ENCODE results near the gene ADGRB2. TPM values are rescaled to one million over a fixed set of nuclear protein-coding genes. Genes with fewer than 3 reads are reported as not detected.

Gene ADGRB2
- total RNA-seq, 2 experiments from 2014 or later, result 0.39 to 0.71 TPM

DNA sequence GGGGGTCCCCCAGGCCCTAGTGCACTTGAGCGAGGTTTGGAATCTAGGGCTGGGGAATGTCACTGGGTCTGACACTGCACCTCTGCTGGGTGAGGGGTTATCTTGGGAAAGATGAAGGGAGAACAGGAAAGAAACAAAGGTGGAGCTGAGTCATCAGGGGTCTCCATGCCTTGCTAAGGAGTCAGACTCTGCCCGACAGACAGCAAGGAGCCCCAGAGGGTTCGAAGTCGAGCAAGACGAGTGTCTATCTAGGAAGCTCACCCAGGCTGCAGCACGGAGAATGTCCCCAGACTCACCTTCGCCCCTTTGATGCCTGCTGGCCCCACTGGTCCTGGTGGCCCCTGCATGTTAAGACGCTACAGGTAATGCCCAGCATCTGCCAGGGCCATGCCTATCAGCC lies 78.3 kb downstream of the ADGRB2 start:
- Mint-ChIP-seq H3K27ac (no peak overlapping the region), H3K4me3 (no peak overlapping the region), H3K4me1 (ENCODE audit: low read depth) (no peaks in the 10 kb centered on the region), H3K9me3 (no peaks in the 10 kb centered on the region), H3K27me3 (peaks cover 7% of the 10 kb centered on the region), H3K36me3 (ENCODE audit: low read depth) (no peaks in the 10 kb centered on the region)
- ATAC-seq (ENCODE audit: poor library complexity), result no peak
- Histone ChIP-seq H3K36me3 (ENCODE audit: insufficient read depth, low read length) (no peaks in the 10 kb centered on the region), H3K9me3 (ENCODE audit: control insufficient read depth in 1 of 2, insufficient read depth in 1 of 2, low read length in 2 of 2) (peaks cover 0 to 7% of the 10 kb centered on the region in 2 experiments), H3K4me1 (ENCODE audit: insufficient read depth, low read length) (no peaks in the 10 kb centered on the region), H3K4me3 (ENCODE audit: low read length) (no peak overlapping the region), H3K27me3 (ENCODE audit: control insufficient read depth in 1 of 2, insufficient read depth in 2 of 2, low read length in 2 of 2) (peaks cover 3 to 5% of the 10 kb centered on the region in 2 experiments), H3K27ac (ENCODE audit: low read depth in 1 of 2, low read length in 2 of 2) (no peak overlapping the region)
- no peak for DNase-seq
- intact Hi-C loops (cut with DNase I, micrococcal nuclease), result no loop called here
- TF ChIP-seq, protein P1, sequence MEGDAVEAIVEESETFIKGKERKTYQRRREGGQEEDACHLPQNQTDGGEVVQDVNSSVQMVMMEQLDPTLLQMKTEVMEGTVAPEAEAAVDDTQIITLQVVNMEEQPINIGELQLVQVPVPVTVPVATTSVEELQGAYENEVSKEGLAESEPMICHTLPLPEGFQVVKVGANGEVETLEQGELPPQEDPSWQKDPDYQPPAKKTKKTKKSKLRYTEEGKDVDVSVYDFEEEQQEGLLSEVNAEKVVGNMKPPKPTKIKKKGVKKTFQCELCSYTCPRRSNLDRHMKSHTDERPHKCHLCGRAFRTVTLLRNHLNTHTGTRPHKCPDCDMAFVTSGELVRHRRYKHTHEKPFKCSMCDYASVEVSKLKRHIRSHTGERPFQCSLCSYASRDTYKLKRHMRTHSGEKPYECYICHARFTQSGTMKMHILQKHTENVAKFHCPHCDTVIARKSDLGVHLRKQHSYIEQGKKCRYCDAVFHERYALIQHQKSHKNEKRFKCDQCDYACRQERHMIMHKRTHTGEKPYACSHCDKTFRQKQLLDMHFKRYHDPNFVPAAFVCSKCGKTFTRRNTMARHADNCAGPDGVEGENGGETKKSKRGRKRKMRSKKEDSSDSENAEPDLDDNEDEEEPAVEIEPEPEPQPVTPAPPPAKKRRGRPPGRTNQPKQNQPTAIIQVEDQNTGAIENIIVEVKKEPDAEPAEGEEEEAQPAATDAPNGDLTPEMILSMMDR (IDR thresholded peaks at IDR 0.05), result no peak
- ChIA-PET CTCF (no interaction called here), POLR2A (no interaction called here)

DNA sequence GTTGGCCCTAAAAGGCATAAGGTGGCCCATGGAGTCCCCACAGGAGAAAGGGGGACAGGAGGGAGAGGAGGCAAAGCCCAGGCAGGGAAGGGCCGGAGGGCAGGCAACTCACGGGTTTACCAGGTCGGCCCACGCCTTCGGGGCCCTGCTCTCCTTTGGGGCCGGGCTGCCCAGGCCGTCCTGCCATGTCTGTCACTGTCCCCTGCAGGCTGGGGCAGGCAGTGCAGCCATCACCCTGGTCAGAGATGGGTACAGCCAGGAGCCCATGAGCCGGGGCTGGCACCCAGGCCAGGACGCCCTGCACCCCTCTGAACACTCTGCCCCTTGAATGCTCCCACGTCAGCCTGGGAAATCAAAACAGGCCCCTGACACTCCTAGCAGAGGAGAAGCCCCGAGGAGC lies 80.1 kb downstream of the ADGRB2 start:
- TF ChIP-seq, protein P1 (IDR thresholded peaks at IDR 0.05), result no peak
- Mint-ChIP-seq H3K27me3 (peaks cover 7% of the 10 kb centered on the region), H3K9me3 (no peaks in the 10 kb centered on the region), H3K36me3 (ENCODE audit: low read depth) (no peaks in the 10 kb centered on the region), H3K27ac (no peak overlapping the region), H3K4me1 (ENCODE audit: low read depth) (no peaks in the 10 kb centered on the region), H3K4me3 (no peak overlapping the region)
- Histone ChIP-seq H3K27me3 (ENCODE audit: control insufficient read depth in 1 of 2, insufficient read depth in 2 of 2, low read length in 2 of 2) (peaks cover 3 to 5% of the 10 kb centered on the region in 2 experiments), H3K9me3 (ENCODE audit: control insufficient read depth in 1 of 2, insufficient read depth in 1 of 2, low read length in 2 of 2) (peaks cover 0 to 7% of the 10 kb centered on the region in 2 experiments), H3K36me3 (ENCODE audit: insufficient read depth, low read length) (no peaks in the 10 kb centered on the region), H3K4me3 (ENCODE audit: low read length) (no peak overlapping the region), H3K27ac (ENCODE audit: low read depth in 1 of 2, low read length in 2 of 2) (no peak overlapping the region), H3K4me1 (ENCODE audit: insufficient read depth, low read length) (no peaks in the 10 kb centered on the region)
- intact Hi-C loops (cut with DNase I, micrococcal nuclease), result no loop called here
- DNase-seq (no peak), ATAC-seq (ENCODE audit: poor library complexity) (no peak)
- ChIA-PET CTCF (no interaction called here), POLR2A (no interaction called here)

DNA sequence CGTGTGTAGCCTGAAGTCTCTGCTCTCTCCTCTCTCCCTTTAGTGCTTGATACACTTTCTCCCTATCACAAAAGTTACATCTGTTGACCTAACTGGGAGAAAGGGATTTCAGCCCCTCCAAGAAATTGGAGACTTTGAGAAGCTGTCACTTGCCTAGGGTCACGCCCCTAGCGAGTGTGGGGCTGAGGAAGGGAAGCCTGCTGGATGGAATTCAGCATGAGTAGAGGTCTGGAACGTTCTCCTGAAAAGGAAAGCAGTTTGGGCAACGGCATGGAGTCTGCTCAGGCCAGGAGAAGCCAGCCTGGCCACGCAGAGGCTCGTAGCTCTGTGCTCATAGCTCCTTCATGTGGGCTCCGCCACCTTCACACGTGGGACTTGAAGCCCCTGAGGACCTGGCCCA lies 82.7 kb downstream of the ADGRB2 start:
- Mint-ChIP-seq H3K4me1 (ENCODE audit: low read depth) (no peaks in the 10 kb centered on the region), H3K4me3 (no peak overlapping the region), H3K36me3 (ENCODE audit: low read depth) (no peaks in the 10 kb centered on the region), H3K9me3 (no peaks in the 10 kb centered on the region), H3K27me3 (peaks cover 12% of the 10 kb centered on the region), H3K27ac (no peak overlapping the region)
- ATAC-seq (ENCODE audit: poor library complexity) (no peak), DNase-seq (no peak)
- TF ChIP-seq, protein P1 (IDR thresholded peaks at IDR 0.05), result no peak
- ChIA-PET POLR2A (no interaction called here), CTCF (no interaction called here)
- peaks cover 3 to 4% of the 10 kb centered on the region in 2 experiments for H3K27me3 ChIP-seq (ENCODE audit: control insufficient read depth in 1 of 2, insufficient read depth in 2 of 2, low read length in 2 of 2)
- intact Hi-C loops (cut with DNase I, micrococcal nuclease), result no loop called here
- H3K4me3 ChIP-seq (ENCODE audit: low read length), result no peak overlapping the region
- no peaks in the 10 kb centered on the region for H3K36me3 ChIP-seq (ENCODE audit: insufficient read depth, low read length)
- H3K9me3 ChIP-seq (ENCODE audit: control insufficient read depth in 1 of 2, insufficient read depth in 1 of 2, low read length in 2 of 2), result peaks cover 0 to 7% of the 10 kb centered on the region in 2 experiments
- no peaks in the 10 kb centered on the region for H3K4me1 ChIP-seq (ENCODE audit: insufficient read depth, low read length)
- H3K27ac ChIP-seq (ENCODE audit: low read depth in 1 of 2, low read length in 2 of 2), result no peak overlapping the region

Measured in CD4-positive, alpha-beta T cell (primary cell).